GM19025 (cell line): ENCODE measurements around the gene PRAME.
"Not testable (repeated sequence)": the region's sequence is repeated elsewhere in the genome, so short reads cannot be mapped to it uniquely, and the experiment has no call there.

Experiments used
- ATAC-seq: cut with Tn5 transposase; IDR thresholded peaks from one replicate; pipeline ENCODE4 v1.9.1; 2021; ENCODE audit warnings: mild to moderate bottlenecking, low read depth, moderate library complexity; ENCODE audit not compliant: unreplicated experiment

The PRAME gene

DNA sequence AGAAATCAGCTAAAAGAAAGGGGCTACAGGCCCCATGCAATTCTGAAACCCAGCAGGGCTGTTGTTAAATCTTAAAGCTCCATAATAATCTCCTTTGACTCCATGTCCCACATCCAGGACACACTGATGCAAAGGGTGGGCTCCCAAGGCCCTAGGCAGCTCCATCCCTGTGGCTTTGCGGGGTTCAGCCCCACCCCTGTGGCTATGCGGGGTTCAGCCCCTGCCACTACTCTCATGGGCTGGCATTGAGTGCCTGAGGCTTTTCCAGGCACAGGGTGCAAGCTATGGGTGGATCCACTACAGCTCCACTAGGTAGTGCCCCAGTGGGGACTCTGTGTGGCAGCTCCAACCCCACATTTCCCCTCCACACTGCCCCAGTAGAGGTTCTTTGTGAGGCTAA lies 30.3 kb downstream of the PRAME start:
- no peak for ATAC-seq

GRCh38 chr22:22527312-22527711 lies 31.8 kb downstream of the PRAME start:
- no peak for ATAC-seq

GRCh38 chr22:22526125-22526912 lies 32.7 kb downstream of the PRAME start:
- ATAC-seq: no peak

- no peak for ATAC-seq
These were observed 35.6 kb downstream of the PRAME start for GRCh38 chr22:22523494-22523893.

DNA sequence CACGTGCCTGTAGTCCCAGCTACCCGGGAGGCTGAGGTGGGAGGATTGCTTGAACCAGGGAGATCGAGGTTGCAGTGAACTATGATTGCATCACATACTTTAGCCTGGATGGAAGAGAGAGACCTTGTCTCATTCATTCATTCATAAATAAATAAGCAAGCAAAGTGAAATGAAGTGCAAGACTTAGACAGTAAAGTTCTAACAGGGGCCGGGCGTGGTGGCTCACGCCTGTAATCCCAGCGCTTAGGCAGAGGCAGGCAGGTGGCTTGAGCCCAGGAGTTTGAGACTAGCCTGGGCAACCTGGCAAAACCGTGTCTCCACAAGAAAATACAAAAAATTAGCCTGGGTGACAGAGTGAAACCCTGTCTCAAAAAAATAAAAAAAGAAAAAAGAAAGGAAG lies 37.4 kb downstream of the PRAME start:
- ATAC-seq: no peak

GRCh38 chr22:22520667-22521602 lies 38.1 kb downstream of the PRAME start:
- no peak for ATAC-seq

GRCh38 chr22:22520020-22520656 lies 38.9 kb downstream of the PRAME start, which contains the start of gene ZNF280A:
Gene ZNF280A (minus strand): TSS chr22:22520270. CDS start chr22:22515630, 4,640 bp downstream.
- no peak for ATAC-seq

DNA sequence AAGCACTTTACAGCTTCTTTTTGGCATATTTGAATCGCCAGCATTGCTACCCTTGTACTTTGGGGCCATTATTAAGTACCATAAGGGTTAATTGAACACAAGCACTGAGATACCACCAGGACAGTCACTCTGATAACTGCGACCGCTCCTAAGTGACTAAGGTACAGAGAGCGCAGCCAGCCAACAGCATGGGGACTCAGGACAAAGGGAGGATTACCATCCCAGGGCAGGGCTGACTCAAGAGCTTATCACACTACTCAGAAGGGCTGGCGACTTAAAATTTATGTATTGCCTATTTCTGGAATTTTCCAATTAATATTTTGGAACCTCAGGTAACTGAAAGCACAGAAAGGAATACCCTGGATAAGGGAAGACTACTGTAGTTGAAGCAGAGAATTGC lies 39.5 kb downstream of the PRAME start:
- no peak for ATAC-seq

DNA sequence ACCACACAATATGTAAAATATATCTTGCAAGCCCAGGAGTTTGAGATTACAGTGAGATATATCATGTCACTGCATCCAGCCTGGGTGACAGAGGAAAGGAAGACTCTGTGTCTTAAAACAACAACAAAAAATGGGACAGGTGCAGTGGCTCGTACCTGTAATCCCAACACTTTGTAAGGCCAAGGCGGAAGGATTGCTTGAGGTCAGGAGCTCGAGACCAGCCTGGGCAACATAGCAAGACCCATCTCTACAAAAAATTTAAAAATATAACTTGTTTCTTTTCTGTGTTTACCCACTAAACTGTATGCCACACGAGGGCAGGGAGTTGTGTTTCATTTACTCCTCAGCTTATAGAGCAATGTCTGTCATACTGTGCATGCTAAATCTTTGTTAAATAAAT lies 42.1 kb downstream of the PRAME start:
- ATAC-seq: no peak

DNA sequence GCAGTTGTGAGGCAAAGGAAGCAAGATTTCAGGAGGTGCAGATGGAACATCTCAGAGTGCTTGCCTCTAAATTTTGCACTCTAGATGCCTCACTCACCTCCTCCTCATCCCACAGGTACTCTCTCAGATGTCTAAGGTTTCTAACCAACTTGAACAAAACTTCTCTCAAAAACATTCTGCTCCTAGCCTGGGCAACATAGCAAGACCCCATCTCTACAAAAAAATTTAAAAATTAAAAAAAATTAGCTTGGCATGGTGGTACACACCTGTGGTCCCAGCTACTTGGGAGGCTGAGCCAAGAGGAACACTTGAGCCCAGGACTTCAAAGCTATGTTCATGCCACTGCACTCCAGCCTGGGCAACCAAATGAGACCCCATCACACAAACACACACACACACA lies 43.2 kb downstream of the PRAME start:
- ATAC-seq: no peak

DNA sequence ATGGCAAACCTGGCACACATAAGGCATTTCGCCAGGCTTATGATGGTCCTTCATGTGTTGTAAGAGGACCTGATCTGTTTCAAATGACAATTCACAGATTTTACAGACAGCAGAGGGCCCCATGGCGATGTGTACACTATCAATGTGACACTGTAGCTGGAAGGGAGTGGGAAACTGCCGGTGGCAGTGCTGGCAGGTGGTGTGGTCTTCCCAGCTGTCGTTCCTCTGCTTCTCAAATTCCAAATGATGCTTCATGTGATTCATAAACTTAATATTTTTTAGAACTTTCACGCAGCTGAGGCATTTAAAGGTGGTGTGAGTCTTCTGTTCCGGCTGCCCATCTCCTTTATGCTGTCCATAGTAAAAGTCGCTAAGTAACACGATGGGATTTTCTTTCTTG lies 44.6 kb downstream of the PRAME start:
- ATAC-seq: not testable (repeated sequence)

GRCh38 chr22:22513619-22514018 lies 45.4 kb downstream of the PRAME start:
- no peak for ATAC-seq

- no peak for ATAC-seq
These were observed 46.1 kb downstream of the PRAME start for GRCh38 chr22:22512951-22513350.

DNA sequence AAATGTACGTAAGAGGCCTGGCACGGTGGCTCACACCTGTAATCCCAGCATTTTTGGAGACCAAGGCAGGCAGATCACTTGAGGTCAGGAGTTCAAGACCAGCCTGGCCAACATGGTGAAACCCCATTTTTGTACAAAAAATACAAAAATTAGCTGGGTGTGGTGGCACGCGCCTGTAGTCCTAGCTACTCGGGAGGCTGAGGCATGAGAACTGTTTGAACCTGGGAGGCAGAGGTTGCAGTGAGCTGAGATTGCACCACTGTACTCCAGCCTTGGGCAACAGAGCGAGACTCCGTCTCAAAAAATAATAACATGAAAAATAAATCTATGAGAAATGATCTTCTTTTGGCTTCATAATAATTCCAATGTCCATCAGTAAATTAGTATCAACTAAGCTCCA lies 48.2 kb downstream of the PRAME start:
- ATAC-seq: not testable (repeated sequence)

GRCh38 chr22:22509912-22510311 lies 49.2 kb downstream of the PRAME start:
- ATAC-seq: not testable (repeated sequence)

DNA sequence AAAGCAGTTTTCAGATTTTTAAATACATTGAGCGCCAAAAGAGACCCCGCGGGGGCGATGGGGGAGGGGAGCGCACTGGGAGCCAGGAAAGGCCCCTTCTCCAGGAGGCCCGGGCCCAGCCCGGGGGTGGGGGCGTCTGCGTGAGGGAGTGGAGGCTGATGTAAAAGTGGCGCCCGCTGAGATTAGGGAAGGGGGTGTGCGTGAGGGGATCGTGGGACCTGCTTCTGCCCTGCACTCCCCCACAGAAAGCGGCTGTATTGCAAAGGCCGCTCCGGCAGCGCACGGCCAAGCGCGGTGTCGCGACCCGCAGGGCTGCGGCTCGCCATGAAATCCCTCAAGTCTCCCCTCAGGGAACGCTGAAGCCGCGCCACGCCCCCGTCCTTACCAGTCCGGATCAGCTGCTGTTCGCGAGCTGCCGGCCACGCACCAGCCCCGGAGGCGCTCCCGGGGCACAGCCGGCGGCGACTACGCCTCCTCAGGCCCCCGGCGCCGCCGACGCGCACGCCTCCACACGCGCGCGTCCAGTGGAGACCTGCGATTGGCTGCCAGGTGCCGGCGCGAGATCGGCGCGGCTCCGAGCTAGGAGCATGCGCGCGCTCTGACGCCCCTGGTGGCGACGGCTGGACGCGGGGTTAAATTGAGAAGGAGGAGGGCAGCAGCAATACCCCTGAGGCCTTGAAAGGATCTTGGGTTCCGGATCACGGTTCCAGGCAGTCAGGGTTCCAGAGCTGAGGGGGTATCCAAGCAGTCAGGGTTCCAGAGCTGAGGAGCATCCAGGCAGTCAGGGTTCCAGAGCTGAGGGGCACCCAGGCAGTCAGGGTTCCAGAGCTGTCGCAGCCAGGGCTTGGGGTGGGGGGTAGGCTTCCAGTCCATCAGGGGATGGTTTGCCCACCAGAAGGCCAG lies 50.5 kb downstream of the PRAME start, which contains the start of gene ZNF280B:
ZNF280B (minus strand) TSS at position 469 of the 903 bp plus-strand sequence. CDS start 19,344 bp downstream, outside the sequence.
- peak; percentile 99 for ATAC-seq

GRCh38 chr22:22507743-22508273 lies 51.3 kb downstream of the PRAME start:
- no peak for ATAC-seq

GRCh38 chr22:22506736-22507135 lies 52.3 kb downstream of the PRAME start:
- no peak for ATAC-seq

GRCh38 chr22:22498267-22498666 lies 60.8 kb downstream of the PRAME start:
- no peak for ATAC-seq
